ENCODE results near the gene C8G.

- TF ChIP-seq CTCF (IDR thresholded peaks at IDR 0.05) = no peak
- TF ChIP-seq POLR2AphosphoS5 (IDR thresholded peaks at IDR 0.05; ENCODE audit: insufficient read depth in 1 of 2, low read depth in 1 of 2) = no peak
- TF ChIP-seq POLR2A (IDR thresholded peaks at IDR 0.05) = no peak
Observed at GRCh38 chr9:136928591-136928990, 16.5 kb upstream of the C8G start.

Measured in vagina (tissue), 2 donors.